Right atrium auricular region (tissue), 2 donors: ENCODE data around the gene AK4. TPM values are rescaled to one million over a fixed set of nuclear protein-coding genes. Genes with fewer than 3 reads are reported as not detected.
"Not testable (repeated sequence)": the region's sequence is repeated elsewhere in the genome, so short reads cannot be mapped to it uniquely, and the experiment has no call there.

Experiments used
- DNase-seq: peaks from one replicate; pipeline ENCODE4 v3.0.0-alpha.2; 2019; ENCODE audit warnings: low spot score
- H3K27ac ChIP-seq, 2 donors: fragments of 200-600 bp; sonication (generic); 1 replicate in 1 of 2; 2 replicates in 1 of 2; pipeline ENCODE4 v1.5.1; 2016 to 2019
- H3K27me3 ChIP-seq, 2 donors: fragments of 200-600 bp; sonication (generic); one replicate each; pipeline versions ENCODE4 v1.5.1 to v1.6.0; 2017 to 2019
- H3K36me3 ChIP-seq: fragments of 200-600 bp; sonication (generic); one replicate; pipeline ENCODE4 v1.5.1; 2016
- H3K4me1 ChIP-seq, 2 donors: fragments of 200-600 bp; sonication (generic); one replicate each; pipeline versions ENCODE4 v1.5.1 to v1.6.0; 2017 to 2019
- H3K4me3 ChIP-seq, 2 donors: fragments of 200-600 bp; sonication (generic); 1 replicate in 1 of 2; 2 replicates in 1 of 2; pipeline ENCODE4 v1.5.1; 2017 to 2019; ENCODE audit warnings: mild to moderate bottlenecking in 1 of 2, moderate library complexity in 1 of 2
- H3K9me3 ChIP-seq, 2 donors: fragments of 200-600 bp; sonication (generic); one replicate each; pipeline ENCODE4 v1.5.1; 2019
- total RNA-seq, 2 donors: library from RNA; depleted of rRNA; stranded (reverse); fragments of >200 nt; gene quantifications; one replicate each; pipeline ENCODE4 v1.1.0, GENCODE V29; 2016
- TF ChIP-seq, protein P1 (sequence below), 2 donors: fragments of 200-600 bp; sonication (generic); IDR thresholded peaks; one replicate each; pipeline ENCODE4 v1.5.1; 2019; ENCODE audit warnings: antibody characterized with exemption in 2 of 2

The AK4 gene
- total RNA-seq, 2 donors from 2014 or later, result 59.7 to 80.9 TPM

DNA sequence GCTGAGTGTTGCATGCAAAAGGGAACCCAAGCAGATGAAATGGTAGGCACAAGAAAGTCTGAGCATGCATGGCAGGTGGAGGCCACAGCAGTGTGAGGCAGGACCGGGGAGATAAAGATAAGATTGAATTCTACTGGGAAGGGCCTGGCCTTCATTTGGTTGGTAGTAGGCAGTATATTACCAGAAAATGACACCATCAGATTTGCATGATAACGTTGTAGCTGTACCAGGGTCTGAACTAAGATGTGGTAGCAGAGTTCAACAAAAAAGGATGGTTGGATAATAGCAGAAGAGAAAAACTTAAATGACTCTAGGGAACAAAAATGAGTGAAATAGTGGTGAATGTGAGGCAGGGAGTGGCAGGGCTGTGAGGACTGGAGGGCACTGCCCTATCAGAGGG, 85.8 kb downstream of the AK4 start:
- DNase-seq, result no peak
- TF ChIP-seq, protein P1, sequence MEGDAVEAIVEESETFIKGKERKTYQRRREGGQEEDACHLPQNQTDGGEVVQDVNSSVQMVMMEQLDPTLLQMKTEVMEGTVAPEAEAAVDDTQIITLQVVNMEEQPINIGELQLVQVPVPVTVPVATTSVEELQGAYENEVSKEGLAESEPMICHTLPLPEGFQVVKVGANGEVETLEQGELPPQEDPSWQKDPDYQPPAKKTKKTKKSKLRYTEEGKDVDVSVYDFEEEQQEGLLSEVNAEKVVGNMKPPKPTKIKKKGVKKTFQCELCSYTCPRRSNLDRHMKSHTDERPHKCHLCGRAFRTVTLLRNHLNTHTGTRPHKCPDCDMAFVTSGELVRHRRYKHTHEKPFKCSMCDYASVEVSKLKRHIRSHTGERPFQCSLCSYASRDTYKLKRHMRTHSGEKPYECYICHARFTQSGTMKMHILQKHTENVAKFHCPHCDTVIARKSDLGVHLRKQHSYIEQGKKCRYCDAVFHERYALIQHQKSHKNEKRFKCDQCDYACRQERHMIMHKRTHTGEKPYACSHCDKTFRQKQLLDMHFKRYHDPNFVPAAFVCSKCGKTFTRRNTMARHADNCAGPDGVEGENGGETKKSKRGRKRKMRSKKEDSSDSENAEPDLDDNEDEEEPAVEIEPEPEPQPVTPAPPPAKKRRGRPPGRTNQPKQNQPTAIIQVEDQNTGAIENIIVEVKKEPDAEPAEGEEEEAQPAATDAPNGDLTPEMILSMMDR (IDR thresholded peaks at IDR 0.05), result no peak
- H3K4me3 ChIP-seq, result no peak overlapping the region

DNA sequence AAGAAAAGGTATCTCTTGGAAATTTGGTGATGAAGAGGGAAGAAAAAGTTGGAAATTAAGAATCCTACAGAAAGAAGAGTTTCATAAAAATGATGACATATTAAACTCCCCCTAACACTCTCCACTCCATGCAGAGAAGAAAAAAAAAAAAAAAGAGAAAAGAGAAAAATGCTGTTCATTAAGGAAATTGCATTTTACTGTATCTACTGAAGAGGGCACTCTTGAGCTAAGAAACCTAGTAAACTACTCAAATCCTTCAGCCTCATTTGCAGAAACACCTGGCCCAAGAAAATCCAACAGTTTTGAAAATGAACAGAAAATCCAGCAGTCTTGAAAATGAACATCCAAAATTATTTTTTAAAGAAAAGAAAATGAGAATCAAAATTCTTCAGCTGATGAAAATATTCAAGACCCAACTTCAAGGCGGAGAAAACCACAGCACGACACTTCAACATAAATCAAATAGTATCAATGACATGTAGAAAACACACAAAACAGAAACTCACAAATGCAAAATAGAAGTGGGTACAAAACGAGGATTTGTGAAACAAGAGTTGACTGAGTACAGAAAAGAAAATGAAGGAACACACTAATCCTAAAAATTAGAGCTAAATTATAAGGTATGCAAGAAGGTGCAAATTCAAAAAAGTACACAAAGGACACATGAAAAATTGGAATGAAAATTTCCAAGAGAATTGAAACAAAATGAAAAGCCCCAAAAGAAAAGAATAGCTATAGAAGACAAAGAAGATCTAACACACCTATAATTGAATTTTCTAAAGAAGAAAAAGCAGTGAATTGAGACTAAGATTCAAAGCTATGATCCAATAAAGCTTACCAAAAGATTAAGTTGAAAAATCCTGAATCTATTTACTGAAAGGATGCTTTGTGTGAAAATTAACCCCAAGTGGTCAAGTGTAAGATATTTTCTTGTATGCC, 88.1 kb downstream of the AK4 start:
- Histone ChIP-seq H3K4me1 (no peaks in the 10 kb centered on the region), H3K4me3 (no peak overlapping the region), H3K9me3 (peaks cover 0 to 9% of the 10 kb centered on the region in 2 donors), H3K36me3 (no peaks in the 10 kb centered on the region), H3K27ac (no peak overlapping the region), H3K27me3 (no peaks in the 10 kb centered on the region)
- TF ChIP-seq, protein P1 (IDR thresholded peaks at IDR 0.05), result peak; percentile 50 to 65
- no peak for DNase-seq

More for the DNA sequence above, 85.8 kb downstream of the AK4 start:
- H3K27ac ChIP-seq, result no peak overlapping the region
- H3K9me3 ChIP-seq, result peaks cover 0 to 9% of the 10 kb centered on the region in 2 donors
- H3K4me1 ChIP-seq, result no peaks in the 10 kb centered on the region
- no peaks in the 10 kb centered on the region for H3K27me3 ChIP-seq
- H3K36me3 ChIP-seq, result no peaks in the 10 kb centered on the region

DNA sequence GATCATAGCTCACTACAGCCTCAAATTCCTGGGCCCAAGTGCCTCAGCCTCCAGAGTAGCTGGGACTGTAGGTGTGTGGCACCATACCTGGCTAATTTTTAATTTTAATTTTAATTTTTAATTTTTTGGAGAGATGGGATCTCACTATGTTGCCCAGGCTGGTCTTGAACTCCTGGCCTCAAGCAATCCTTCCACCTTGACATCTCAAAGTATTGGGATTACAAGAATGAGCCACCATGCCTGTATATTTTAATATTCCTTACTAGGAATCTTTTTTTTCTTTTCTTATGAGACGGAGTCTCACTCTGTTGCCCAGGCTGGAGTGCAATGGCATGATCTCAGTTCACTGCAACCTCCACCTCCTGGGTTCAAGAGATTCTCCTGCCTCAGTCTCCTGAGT, 89.1 kb downstream of the AK4 start:
- H3K4me1 ChIP-seq, DNase-seq, H3K36me3 ChIP-seq, H3K27me3 ChIP-seq, H3K9me3 ChIP-seq, H3K4me3 ChIP-seq, H3K27ac ChIP-seq: not testable (repeated sequence)

DNA sequence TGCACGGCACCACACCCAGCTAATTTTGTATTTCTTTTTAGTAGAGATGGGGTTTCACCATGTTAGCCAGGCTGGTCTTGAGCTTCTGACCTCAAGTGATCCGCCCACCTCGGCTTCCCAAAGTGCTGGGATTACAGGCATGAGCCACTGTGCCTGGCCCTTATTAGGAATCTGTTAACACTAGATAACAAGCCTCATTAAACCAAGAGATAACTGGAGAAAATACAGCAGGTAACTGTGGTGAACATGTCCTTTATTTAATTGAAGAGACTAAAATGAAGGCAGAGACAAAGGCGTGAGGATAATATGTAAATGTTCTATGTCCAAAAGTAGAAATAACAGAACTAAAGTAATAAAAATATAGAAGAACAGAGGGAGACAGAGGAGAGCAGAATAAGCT, 89.5 kb downstream of the AK4 start:
- Histone ChIP-seq H3K36me3 (no peaks in the 10 kb centered on the region), H3K27me3 (no peaks in the 10 kb centered on the region), H3K4me1 (no peaks in the 10 kb centered on the region), H3K27ac (no peak overlapping the region), H3K4me3 (no peak overlapping the region), H3K9me3 (peaks cover 0 to 9% of the 10 kb centered on the region in 2 donors)
- DNase-seq, result no peak
- TF ChIP-seq, protein P1 (IDR thresholded peaks at IDR 0.05), result no peak

DNA sequence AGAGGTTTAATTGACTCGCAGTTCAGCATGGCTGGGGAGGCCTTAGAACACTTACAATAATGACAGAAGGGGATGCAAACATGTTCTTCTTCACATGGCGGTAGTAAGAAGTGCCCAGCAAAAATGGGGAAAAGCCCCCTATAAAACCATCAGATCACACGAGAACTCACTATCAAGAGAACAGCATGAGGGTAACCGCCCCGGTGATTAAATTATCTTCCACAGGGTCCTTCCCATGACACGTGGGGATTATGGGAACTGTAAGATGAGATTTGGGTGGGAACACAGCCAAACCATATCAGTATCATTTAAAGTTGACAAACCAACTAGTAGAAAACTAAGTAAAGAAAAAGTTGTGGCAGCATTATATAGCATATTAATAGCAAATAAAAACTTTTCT, 90.0 kb downstream of the AK4 start:
- no peaks in the 10 kb centered on the region for H3K4me1 ChIP-seq
- no peaks in the 10 kb centered on the region for H3K27me3 ChIP-seq
- H3K36me3 ChIP-seq, result no peaks in the 10 kb centered on the region
- no peak overlapping the region for H3K4me3 ChIP-seq
- H3K9me3 ChIP-seq, result peaks cover 0 to 9% of the 10 kb centered on the region in 2 donors
- TF ChIP-seq, protein P1 (IDR thresholded peaks at IDR 0.05), result no peak
- no peak for DNase-seq
- no peak overlapping the region for H3K27ac ChIP-seq

DNA sequence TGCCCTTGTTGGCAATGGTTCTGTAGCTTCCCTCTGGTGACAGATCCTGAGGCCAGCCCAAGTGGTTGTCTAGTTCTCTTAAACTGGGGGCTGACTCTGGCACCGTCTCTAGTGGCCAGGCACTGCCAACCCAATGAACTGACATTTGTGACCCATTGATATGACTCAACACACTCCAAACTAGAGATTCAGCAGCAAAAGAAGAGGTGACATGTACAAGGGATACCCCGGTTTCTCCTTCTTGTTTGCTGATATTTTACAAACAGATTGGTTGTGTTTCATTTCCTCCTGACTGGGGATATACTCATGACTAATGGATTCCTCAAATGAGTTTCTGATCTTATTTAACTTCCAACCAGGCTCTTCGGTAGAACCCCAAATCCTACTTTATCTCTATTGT, 95.5 kb downstream of the AK4 start:
- H3K27me3 ChIP-seq, result no peaks in the 10 kb centered on the region
- no peak for DNase-seq
- no peaks in the 10 kb centered on the region for H3K36me3 ChIP-seq
- H3K4me1 ChIP-seq, result no peaks in the 10 kb centered on the region
- TF ChIP-seq, protein P1 (IDR thresholded peaks at IDR 0.05), result no peak
- no peak overlapping the region for H3K4me3 ChIP-seq
- H3K27ac ChIP-seq, result no peak overlapping the region
- H3K9me3 ChIP-seq, result no peaks in the 10 kb centered on the region
